GM12878 (cell line): ENCODE data around the gene MAN1A1. TPM values are rescaled to one million over a fixed set of nuclear protein-coding genes. Genes with fewer than 3 reads are reported as not detected.

Experiments used
- ATAC-seq: fragments of 200-7000 bp; cut with Tn5 transposase; 3 replicates; pipeline ENCODE4 v1.9.1; 2020; ENCODE audit warnings: mild to moderate bottlenecking, moderate library complexity
- BruUV-seq: library from RNA; stranded (reverse); fragments of 400-500 nt; replicated peaks from 2 replicates; lab custom pipeline; 2021; lab: Mats Ljungman, UMichigan
- CTCF ChIA-PET: fragments of 300-600 bp; sonication (Branson Sonifier 250); formaldehyde crosslinking; extraction: SDS; loops from one replicate; lab custom pipeline; 2021; ENCODE audit warnings: inconsistent platforms; lab: Yijun Ruan, JAX
- POLR2A ChIA-PET: fragments of 350-600 bp; formaldehyde crosslinking; extraction: SDS; loops from one replicate; lab custom pipeline; 2021; ENCODE audit warnings: inconsistent platforms; lab: Charles Lee
- RAD21 ChIA-PET: fragments of 300-600 bp; sonication (Branson Sonifier 250); formaldehyde crosslinking; loops from one replicate; lab custom pipeline; 2023; ENCODE audit warnings: antibody characterized with exemption; ENCODE audit not compliant: unreplicated experiment; lab: Charles Lee
- SMC1A ChIA-PET: fragments of 300-600 bp; sonication (Branson Sonifier 250); formaldehyde crosslinking; loops from one replicate; lab custom pipeline; 2023; ENCODE audit not compliant: unreplicated experiment, uncharacterized antibody; lab: Charles Lee
- DNase-seq: peaks from one replicate; pipeline ENCODE4 v3.0.0-alpha.2; 2011; ENCODE audit warnings: low read depth, low spot score
- FAIRE-seq: peaks from 3 replicates; lab custom pipeline; 2011; peaks lifted over from hg19 to GRCh38; lab: Jason Lieb, UNC
- H2AFZ ChIP-seq: 2 replicates; pipeline ENCODE4 v1.6.0; 2011; ENCODE audit warnings: low read depth, low read length, control low read depth; ENCODE audit not compliant: control insufficient read depth
- H3K27ac ChIP-seq: 2 replicates; pipeline ENCODE4 v1.5.1; 2011; ENCODE audit warnings: control low read depth; ENCODE audit not compliant: control insufficient read depth, insufficient read depth
- H3K27me3 ChIP-seq, 2 experiments: replicated peaks in 1 of 2; 2 replicates each; pipeline versions ENCODE4 v1.6.0 to v1.6.1; 2011; ENCODE audit warnings: low read length in 1 of 2; ENCODE audit not compliant: control insufficient read depth in 2 of 2, insufficient read depth in 2 of 2
- H3K36me3 ChIP-seq, 2 experiments: 2 replicates each; pipeline ENCODE4 v1.5.1; 2011; ENCODE audit warnings: low read length in 1 of 2; ENCODE audit not compliant: control insufficient read depth in 2 of 2, insufficient read depth in 2 of 2
- H3K4me1 ChIP-seq: 2 replicates; pipeline ENCODE4 v1.6.1; 2011; ENCODE audit warnings: mild to moderate bottlenecking, low read length, moderate library complexity, mixed read lengths; ENCODE audit not compliant: control insufficient read depth, insufficient read depth
- H3K4me2 ChIP-seq: 2 replicates; pipeline ENCODE4 v1.6.0; 2011; ENCODE audit warnings: control low read depth; ENCODE audit not compliant: control insufficient read depth, insufficient read depth
- H3K4me3 ChIP-seq: fragments of 200-600 bp; sonication (generic); 2 replicates; pipeline ENCODE4 v1.5.1; 2016
- H3K79me2 ChIP-seq: 2 replicates; pipeline ENCODE4 v1.6.0; 2011; ENCODE audit warnings: low read length; ENCODE audit not compliant: control insufficient read depth, insufficient read depth
- H3K9ac ChIP-seq: 2 replicates; pipeline ENCODE4 v1.8.0; 2011; ENCODE audit warnings: low read length, control low read depth, mixed read lengths; ENCODE audit not compliant: control insufficient read depth, insufficient read depth
- H3K9me3 ChIP-seq: replicated peaks from 3 replicates; pipeline ENCODE4 v1.5.1; 2011; ENCODE audit warnings: mild to moderate bottlenecking, low read length; ENCODE audit not compliant: control insufficient read depth, insufficient read depth
- H4K20me1 ChIP-seq: 2 replicates; pipeline ENCODE4 v1.6.0; 2011; ENCODE audit not compliant: control insufficient read depth, insufficient read depth
- ASH2L ChIP-seq: fragments of 300-600, 200-600 bp; sonication (generic); IDR thresholded peaks from 2 replicates; pipeline ENCODE4 v1.6.1; 2017; ENCODE audit warnings: low read depth, mild to moderate bottlenecking, borderline replicate concordance
- ATF3 ChIP-seq: IDR thresholded peaks from 2 replicates; pipeline ENCODE4 v1.6.1; 2011; ENCODE audit warnings: low read depth, mild to moderate bottlenecking, low read length, moderate library complexity, borderline replicate concordance; ENCODE audit errors: extremely low read depth
- BRCA1 ChIP-seq: IDR thresholded peaks from 2 replicates; pipeline ENCODE4 v1.6.1; 2011; ENCODE audit warnings: low read depth, low read length, improper control_type of control experiment
- CREM ChIP-seq: IDR thresholded peaks from 2 replicates; pipeline ENCODE4 v1.6.1; 2014; ENCODE audit warnings: antibody characterized with exemption, low read depth
- EED ChIP-seq: sonication (generic); IDR thresholded peaks from 2 replicates; pipeline ENCODE4 v1.6.1; 2016; ENCODE audit warnings: antibody characterized with exemption, low read depth
- HDAC2 ChIP-seq: fragments of 200-600 bp; sonication (generic); IDR thresholded peaks from 2 replicates; pipeline ENCODE4 v1.6.1; 2017
- MTA2 ChIP-seq: fragments of 450-650 bp; IDR thresholded peaks from 2 replicates; pipeline ENCODE4 v1.6.1; 2016; ENCODE audit warnings: low read depth, mild to moderate bottlenecking, moderate library complexity
- RB1 ChIP-seq: fragments of 450-650 bp; formaldehyde crosslinking; IDR thresholded peaks from 2 replicates; pipeline ENCODE4 v1.6.1; 2017; ENCODE audit warnings: mild to moderate bottlenecking, borderline replicate concordance
- ZNF207 ChIP-seq: fragments of 450-650 bp; IDR thresholded peaks from 2 replicates; pipeline ENCODE4 v1.6.1; 2014; ENCODE audit warnings: antibody characterized with exemption, mild to moderate bottlenecking, borderline replicate concordance
- ZNF217 ChIP-seq: fragments of 450-650 bp; IDR thresholded peaks from 2 replicates; pipeline ENCODE4 v1.6.1; 2017; ENCODE audit warnings: antibody characterized with exemption, mild to moderate bottlenecking
- WGBS: methylation state at CpG from one replicate; pipeline ENCODE4 v1.1.6; 2016; ENCODE audit warnings: low lambda C conversion rate; ENCODE audit not compliant: insufficient replicate concordance, insufficient coverage; ENCODE audit errors: missing lambda C conversion rate; 5-methylcytosine and 5-hydroxymethylcytosine counted together
- in situ Hi-C: fragments of 300-500 bp; cut with MboI; formaldehyde crosslinking; loops from 9 replicates; pipeline ENCODE4 v1.14.3; 2018; ENCODE audit warnings: mixed read lengths
- intact Hi-C: fragments of 100-400 bp; cut with micrococcal nuclease; formaldehyde crosslinking; loops from one replicate; pipeline ENCODE4 v1.14.2; 2022; ENCODE audit not compliant: unreplicated experiment
- polyA plus RNA-seq, 11 experiments: library from polyadenylated mRNA; depleted of rRNA in 4 of 11; unstranded in 6 of 11; stranded (reverse) in 5 of 11; fragments of >200 nt; fragmentation: Nextera tagmentation in 4 of 11; fragmentation: Illumina TruSeq in 1 of 11; extraction: Ambion mirVana in 4 of 11; extraction: Trizol in 1 of 11; gene quantifications; 1 replicate in 1 of 11; 2 replicates in 10 of 11; pipeline versions ENCODE4 v1.2.1 to v1.2.3, GENCODE V29; 2011 to 2016; ENCODE audit warnings: inconsistent platforms in 2 of 11, missing spikeins in 2 of 11, low read depth in 1 of 11
- total RNA-seq, 4 experiments: library from RNA; depleted of rRNA in 3 of 4; stranded (reverse); fragments of >200 nt in 3 of 4; fragmentation: Illumina TruSeq in 1 of 4; extraction: Trizol in 1 of 4; gene quantifications; 2 replicates each; pipeline versions ENCODE4 v1.2.1 to v1.2.3, GENCODE V29; 2013 to 2021

Gene MAN1A1
- total and polyA plus RNA-seq, 10 of the 15 experiments (the other 5 are each of a cell fraction or from before 2014, with no cell fraction given): 5.4 to 28.1 (median 19.5) TPM

GRCh38 chr6:119166024-119166784 is 183.4 kb downstream of the MAN1A1 start:
- Histone ChIP-seq H3K36me3 (no peaks in the 10 kb centered on the region), H2AFZ (no peak overlapping the region), H3K4me1 (no peaks in the 10 kb centered on the region; the same call in 1 of the 2 replicates), H3K9ac (no peak overlapping the region), H4K20me1 (no peaks in the 10 kb centered on the region), H3K4me3 (no peak overlapping the region), H3K79me2 (no peaks in the 10 kb centered on the region), H3K4me2 (no peak overlapping the region), H3K9me3 (no peaks in the 10 kb centered on the region), H3K27ac (no peak overlapping the region), H3K27me3 (no peaks in the 10 kb centered on the region)
- ATAC-seq (no peak), FAIRE-seq (peak; percentile 35), DNase-seq (no peak)
- WGBS: 93% methylated on average over 3 of the region's 3 CpGs
- intact Hi-C loops: no loop called here
- ChIA-PET SMC1A (interaction anchor here (0.6 to 2.1 kb wide), 5 partner anchors 15 to 149 kb away, joined by 3 to 5 read pairs (median 3); no protein-coding TSS in a partner anchor), CTCF (interaction anchor here (1.5 to 2.5 kb wide), 2 partner anchors 11 to 18 kb away, joined by 3 to 8 read pairs; no protein-coding TSS in a partner anchor), POLR2A (interaction anchor here (0.5 kb wide), 1 partner anchor 30 kb away, joined by 3 read pairs; no protein-coding TSS in a partner anchor), RAD21 (interaction anchor here (1.0 to 2.1 kb wide), 2 partner anchors 12 to 18 kb away, joined by 3 to 7 read pairs; no protein-coding TSS in a partner anchor)
- no peak for TF ChIP-seq ATF3
- TF ChIP-seq ASH2L: no peak
- no peak for TF ChIP-seq BRCA1
- TF ChIP-seq ZNF207: no peak
- no peak for TF ChIP-seq RB1
- no peak for TF ChIP-seq EED
- TF ChIP-seq MTA2: no peak
- TF ChIP-seq ZNF217: no peak
- TF ChIP-seq HDAC2: no peak
- no peak for TF ChIP-seq CREM
- no TSS peak for BruUV-seq
- in situ Hi-C loops: no loop called here
